DND-41 (cell line): ENCODE data around the gene ICA1.
A peak's percentile ranks its signal among the peaks of the same experiment; 100 is the strongest.

Source experiments
- EZH2 ChIP-seq: IDR thresholded peaks from 3 replicates; pipeline ENCODE4 v1.6.1; 2012; ENCODE audit warnings: borderline replicate concordance, low read depth, mild to moderate bottlenecking, moderate library complexity, low read length, inconsistent platforms; ENCODE audit not compliant: severe bottlenecking
- TF ChIP-seq, protein P1 (sequence below): IDR thresholded peaks from 2 replicates; pipeline ENCODE4 v1.5.1; 2012; ENCODE audit warnings: borderline replicate concordance, low read length, moderate library complexity, mild to moderate bottlenecking; ENCODE audit not compliant: poor library complexity, severe bottlenecking; ENCODE audit errors: extremely low read depth

- TF ChIP-seq, protein P1, sequence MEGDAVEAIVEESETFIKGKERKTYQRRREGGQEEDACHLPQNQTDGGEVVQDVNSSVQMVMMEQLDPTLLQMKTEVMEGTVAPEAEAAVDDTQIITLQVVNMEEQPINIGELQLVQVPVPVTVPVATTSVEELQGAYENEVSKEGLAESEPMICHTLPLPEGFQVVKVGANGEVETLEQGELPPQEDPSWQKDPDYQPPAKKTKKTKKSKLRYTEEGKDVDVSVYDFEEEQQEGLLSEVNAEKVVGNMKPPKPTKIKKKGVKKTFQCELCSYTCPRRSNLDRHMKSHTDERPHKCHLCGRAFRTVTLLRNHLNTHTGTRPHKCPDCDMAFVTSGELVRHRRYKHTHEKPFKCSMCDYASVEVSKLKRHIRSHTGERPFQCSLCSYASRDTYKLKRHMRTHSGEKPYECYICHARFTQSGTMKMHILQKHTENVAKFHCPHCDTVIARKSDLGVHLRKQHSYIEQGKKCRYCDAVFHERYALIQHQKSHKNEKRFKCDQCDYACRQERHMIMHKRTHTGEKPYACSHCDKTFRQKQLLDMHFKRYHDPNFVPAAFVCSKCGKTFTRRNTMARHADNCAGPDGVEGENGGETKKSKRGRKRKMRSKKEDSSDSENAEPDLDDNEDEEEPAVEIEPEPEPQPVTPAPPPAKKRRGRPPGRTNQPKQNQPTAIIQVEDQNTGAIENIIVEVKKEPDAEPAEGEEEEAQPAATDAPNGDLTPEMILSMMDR: no peak
- peak; percentile 16 for TF ChIP-seq EZH2
Measured at GRCh38 chr7:8259586-8260222, 2.3 kb downstream of the ICA1 start.
